HG02678 (cell line): ENCODE data around the gene NAALAD2.
"Not testable (repeated sequence)": the region's sequence is repeated elsewhere in the genome, so short reads cannot be mapped to it uniquely, and the experiment has no call there.

Experiments
- ATAC-seq: cut with Tn5 transposase; IDR thresholded peaks from one replicate; pipeline ENCODE4 v1.9.1; 2021; ENCODE audit warnings: mild to moderate bottlenecking, moderate library complexity; ENCODE audit not compliant: unreplicated experiment

Gene NAALAD2

DNA sequence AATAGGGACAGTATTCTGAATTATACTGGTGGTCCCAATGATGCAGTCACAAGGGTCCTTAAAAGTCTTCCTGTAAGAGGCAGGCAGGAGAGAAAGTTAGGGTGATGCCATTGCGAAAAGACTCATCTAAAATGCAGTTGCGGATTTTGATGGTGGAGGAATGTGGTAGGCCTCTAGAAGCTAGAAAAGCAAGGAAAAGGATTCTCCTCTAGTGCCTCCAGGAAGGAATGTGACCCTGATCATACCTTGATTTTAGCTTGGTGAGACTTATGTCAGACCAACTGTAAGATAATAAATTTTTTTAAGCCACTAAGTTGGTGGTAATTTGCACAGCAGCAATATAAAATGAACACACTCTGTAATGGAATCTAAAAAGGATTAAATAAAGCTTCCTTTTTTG is 54.5 kb downstream of the NAALAD2 start:
- ATAC-seq, result no peak

DNA sequence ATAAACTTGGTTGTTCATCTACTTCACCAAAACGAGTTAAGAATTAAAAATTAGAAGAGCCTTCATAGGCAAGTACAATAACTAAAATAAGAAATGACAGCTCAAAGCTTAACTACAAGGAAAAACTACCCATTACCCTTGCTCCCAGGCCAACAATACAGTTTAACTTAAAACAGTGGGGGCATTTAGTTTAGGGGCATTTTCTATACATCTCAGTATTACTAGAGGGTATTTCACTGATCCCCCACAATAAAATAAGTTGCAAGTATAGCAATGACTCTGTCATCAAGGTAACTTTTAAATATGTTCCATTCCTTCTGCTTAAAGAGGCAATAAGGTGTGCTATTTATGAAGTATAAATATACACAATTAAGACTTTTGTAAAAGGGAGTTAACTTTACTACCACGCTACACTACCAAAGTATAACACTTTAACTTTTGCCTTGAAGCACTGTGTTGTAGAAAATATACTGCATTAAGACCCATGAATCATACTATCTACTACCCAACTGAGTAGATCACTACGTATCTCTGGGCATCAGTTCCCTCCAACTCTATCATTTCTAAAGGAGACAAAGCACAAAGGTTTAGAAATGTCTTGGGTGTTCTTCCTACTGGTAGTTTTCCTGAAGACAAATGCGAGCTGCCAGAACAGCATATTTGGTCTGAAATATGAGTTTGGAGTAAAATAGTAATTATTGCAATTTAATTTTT is 58.6 kb downstream of the NAALAD2 start:
- ATAC-seq, result peak; percentile 51

DNA sequence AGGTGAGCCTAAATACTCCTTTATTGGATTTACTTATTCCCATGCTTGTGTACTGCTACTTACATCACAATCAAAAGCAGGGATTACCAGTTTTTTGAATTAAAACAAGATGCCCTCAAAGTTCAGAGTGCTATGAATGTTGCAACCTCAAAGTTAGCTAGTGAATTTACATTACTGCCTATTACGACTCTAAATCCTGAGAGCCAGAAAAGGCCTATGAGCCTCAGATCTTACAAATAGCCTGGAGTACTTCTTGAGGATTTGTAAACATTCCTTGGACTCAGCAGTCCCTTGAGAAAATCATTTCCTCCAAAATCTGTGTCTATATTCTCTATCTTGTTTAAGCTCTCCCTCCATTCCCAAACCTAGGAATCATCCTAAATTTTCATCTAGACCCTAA is 62.9 kb downstream of the NAALAD2 start:
- no peak for ATAC-seq

GRCh38 chr11:90202342-90202741 is 67.9 kb downstream of the NAALAD2 start:
- ATAC-seq, result no peak

- ATAC-seq, result no peak
Measured at GRCh38 chr11:90204407-90204806, 69.9 kb downstream of the NAALAD2 start.

- peak; percentile 81 for ATAC-seq
Measured at GRCh38 chr11:90204832-90205646, 70.6 kb downstream of the NAALAD2 start.

GRCh38 chr11:90207992-90208391 is 73.5 kb downstream of the NAALAD2 start:
- ATAC-seq, result not testable (repeated sequence)

- no peak for ATAC-seq
Measured at GRCh38 chr11:90208857-90209256, 74.4 kb downstream of the NAALAD2 start.

DNA sequence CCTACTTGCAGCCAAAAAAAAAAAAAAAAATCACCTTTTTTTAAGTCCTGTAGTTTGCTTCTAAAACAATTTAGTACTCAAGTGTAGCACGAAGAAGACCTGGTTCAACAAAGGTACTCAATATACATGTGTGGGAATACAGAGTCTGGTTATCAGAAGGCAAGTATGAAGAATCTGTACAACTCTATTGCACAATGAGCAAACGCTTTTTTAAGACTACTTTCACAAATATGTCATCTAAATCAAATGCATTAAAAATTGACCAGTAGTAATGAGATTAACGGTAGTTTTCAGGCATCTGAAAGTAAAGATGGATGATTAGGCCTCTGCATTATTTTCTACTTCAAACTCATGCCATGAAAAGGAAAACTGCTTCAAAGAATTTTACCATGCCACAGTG is 78.9 kb downstream of the NAALAD2 start:
- ATAC-seq, result no peak

DNA sequence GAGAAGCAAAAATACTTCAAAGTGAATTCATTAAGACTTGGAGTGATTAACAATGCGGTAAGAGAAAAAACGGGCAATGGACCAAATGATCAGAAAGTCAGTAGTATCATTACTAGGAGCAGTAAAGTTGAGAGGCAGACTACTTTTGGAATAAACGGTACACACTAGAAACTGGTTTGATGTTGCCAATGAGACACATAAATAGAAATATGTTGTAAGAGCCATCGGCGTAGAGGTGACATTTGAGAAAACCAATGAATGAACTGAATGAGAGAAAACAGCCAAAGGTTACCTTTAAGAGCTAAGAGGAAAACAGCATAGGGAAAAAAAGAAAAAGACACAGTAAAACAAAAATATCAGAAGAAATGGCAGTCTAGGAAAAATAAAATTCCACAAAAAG is 82.1 kb downstream of the NAALAD2 start:
- ATAC-seq, result no peak

GRCh38 chr11:90218606-90219005 is 84.1 kb downstream of the NAALAD2 start:
- no peak for ATAC-seq

GRCh38 chr11:90219438-90219837 is 85.0 kb downstream of the NAALAD2 start:
- ATAC-seq, result no peak

DNA sequence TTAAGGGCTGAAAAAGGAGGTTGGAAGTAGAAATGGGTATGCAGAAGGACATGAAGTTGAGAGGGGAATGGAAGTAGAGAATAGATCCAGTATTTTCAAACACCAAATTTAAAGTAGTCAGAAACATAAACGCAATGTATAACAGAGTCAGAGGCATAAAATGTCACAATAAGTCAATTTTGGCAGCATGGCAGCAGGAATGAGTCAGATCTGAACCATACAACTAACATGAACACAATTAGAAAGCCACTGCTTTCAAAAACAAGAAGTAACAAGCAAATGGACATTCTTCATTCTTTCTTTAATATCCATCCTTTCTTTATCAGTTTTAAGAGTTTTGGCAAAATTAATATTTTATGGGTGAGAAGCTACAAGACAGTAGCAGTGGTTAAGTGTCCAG is 85.9 kb downstream of the NAALAD2 start:
- no peak for ATAC-seq

GRCh38 chr11:90221803-90222458 is 87.5 kb downstream of the NAALAD2 start:
- ATAC-seq, result no peak

DNA sequence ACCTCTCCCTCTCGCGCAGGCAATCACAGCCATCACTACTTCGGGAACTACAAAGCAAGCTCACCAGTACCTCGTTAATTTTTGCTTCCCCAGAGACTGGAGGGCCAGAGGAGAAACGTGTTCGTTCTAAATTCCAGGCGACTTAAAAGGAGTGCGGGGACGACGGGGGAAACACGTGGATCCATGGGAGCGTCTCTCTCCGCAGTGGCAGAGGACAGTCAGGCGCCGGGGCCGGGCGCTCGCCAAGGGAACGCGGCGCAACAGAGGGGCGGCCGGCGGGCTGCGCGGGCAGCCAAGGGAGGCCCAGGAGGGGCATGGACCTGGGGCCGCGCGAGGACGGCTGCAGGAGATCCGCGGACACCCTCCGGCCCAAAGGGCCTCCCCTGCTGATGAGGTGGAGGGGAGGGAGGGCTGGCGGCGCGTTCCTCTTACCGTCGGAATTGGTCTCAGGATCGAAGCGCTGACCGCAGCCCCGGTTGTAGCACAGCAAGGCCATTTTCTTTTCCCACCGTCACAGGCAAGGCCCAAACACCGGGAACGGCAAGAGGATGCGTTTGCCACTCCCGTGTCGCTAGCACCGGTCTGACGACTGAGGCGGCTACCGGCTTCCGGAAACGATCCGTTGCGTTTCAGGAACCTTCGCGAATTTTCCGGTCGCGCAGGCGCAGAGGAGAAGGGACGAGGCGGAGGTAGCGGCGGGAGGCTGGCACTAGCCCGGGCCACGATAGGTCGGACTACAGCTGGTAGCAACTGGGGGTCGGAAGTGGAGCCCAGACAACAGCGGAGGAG is 88.2 kb downstream of the NAALAD2 start, which contains the start of gene CHORDC1:
CHORDC1 (minus strand) TSS at position 591 of the 789 bp plus-strand sequence; CDS start at position 496, 95 bp downstream.
- peak; percentile 94 for ATAC-seq

GRCh38 chr11:90223248-90223585 is 88.8 kb downstream of the NAALAD2 start:
- no peak for ATAC-seq

DNA sequence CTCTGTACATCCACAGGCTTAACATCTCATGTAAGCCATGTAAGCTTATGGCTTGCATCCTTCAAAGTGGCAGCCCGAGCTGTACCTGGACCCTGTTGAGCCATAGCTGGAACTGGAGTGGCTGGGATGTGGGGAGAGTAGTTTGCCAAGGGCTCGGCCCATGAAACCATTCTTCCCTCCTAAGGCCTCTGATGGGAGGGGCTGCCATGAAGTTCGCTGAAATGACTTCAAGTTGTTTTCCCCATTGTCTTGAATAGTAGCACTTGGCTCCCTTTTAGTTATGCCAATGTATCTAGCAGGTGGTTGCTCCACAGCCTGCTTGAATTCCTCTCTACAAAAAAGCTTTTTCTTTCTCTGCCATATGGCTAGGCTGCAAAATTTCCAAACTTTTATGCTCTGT is 93.6 kb downstream of the NAALAD2 start:
- no peak for ATAC-seq

- ATAC-seq, result no peak
Measured at GRCh38 chr11:90229791-90230190, 95.3 kb downstream of the NAALAD2 start.

DNA sequence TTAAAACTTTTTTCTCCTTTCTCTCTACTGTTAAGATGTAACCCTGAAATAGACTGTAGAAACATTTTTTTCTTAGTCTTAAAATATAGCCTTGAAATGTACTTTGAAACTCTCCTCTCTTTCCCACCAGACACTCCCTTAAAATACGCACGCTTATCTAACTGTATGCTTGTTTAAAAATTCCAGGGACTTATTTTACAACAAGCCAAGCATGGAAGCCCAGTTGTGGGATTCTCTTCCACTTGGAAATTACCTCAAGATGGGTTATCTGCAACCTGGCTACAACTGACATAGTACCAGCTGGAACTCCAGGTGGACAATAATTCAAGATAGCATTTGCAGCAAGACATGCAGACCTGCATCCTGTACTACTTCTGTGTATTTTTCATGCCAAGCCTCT is 100.5 kb downstream of the NAALAD2 start:
- no peak for ATAC-seq

DNA sequence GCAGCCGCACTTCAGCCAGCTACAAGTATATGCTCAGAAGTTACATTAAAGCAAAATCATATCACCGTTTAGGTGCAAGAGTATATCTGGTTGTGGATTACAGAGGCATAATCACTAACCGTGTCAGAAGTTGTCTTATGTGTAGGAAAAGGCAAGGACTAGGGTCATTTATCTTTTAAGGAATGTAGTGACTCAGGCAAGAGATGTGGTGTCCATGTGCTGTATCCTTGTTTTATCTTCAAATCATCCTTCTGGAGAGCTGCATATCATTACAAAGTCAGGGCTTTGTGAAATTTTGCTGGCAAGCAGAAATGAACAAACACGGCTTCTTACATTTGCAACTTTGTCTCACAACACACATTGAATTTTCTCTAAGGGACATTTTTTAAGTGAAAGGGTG is 101.1 kb downstream of the NAALAD2 start:
- no peak for ATAC-seq

- ATAC-seq, result no peak
Measured at GRCh38 chr11:90237004-90237403, 102.5 kb downstream of the NAALAD2 start.
